Tibial artery (tissue), 4 donors: Measurements from ENCODE around the gene WDR74.
A peak's percentile ranks its signal among the peaks of the same experiment; 100 is the strongest.
"Not testable (repeated sequence)": the region's sequence is repeated elsewhere in the genome, so short reads cannot be mapped to it uniquely, and the experiment has no call there.

ENCODE experiments used
- DNase-seq, 2 donors: peaks; one replicate each; pipeline ENCODE4 v3.0.0-alpha.2; 2019
- H3K27ac ChIP-seq, 2 donors: fragments of 200-600 bp; sonication (generic) in 1 of 2; 1 replicate in 1 of 2; 2 replicates in 1 of 2; pipeline ENCODE4 v1.5.1; 2018 to 2019; ENCODE audit warnings: mild to moderate bottlenecking in 1 of 2
- H3K27me3 ChIP-seq, 2 donors: fragments of 200-600 bp; sonication (generic) in 1 of 2; one replicate each; pipeline versions ENCODE4 v1.5.1 to v1.6.0; 2016 to 2019
- H3K36me3 ChIP-seq, 3 donors: fragments of 200-600 bp; sonication (generic) in 2 of 3; one replicate each; pipeline ENCODE4 v1.5.1; 2016 to 2019; ENCODE audit warnings: mild to moderate bottlenecking in 2 of 3
- H3K4me1 ChIP-seq, 4 donors: fragments of 200-600 bp; sonication (generic) in 2 of 4; 1 replicate in 3 of 4; 2 replicates in 1 of 4; pipeline ENCODE4 v1.5.1; 2016 to 2019
- H3K4me3 ChIP-seq, 2 donors: fragments of 200-600 bp; sonication (generic) in 1 of 2; 1 replicate in 1 of 2; 2 replicates in 1 of 2; pipeline ENCODE4 v1.5.1; 2018 to 2019; ENCODE audit warnings: mild to moderate bottlenecking in 2 of 2
- H3K9me3 ChIP-seq, 3 donors: fragments of 200-600 bp; sonication (generic) in 1 of 3; one replicate each; pipeline ENCODE4 v1.5.1; 2016 to 2019
- intact Hi-C: fragments of 100-400 bp; cut with DNase I; formaldehyde crosslinking; loops from one replicate; pipeline ENCODE4 v1.15.0; 2023; ENCODE audit warnings: low total_unique reads
- TF ChIP-seq, protein P1 (sequence below), 2 experiments: fragments of 200-600 bp in 1 of 2; fragments of 450-650 bp in 1 of 2; IDR thresholded peaks; one replicate each; pipeline ENCODE4 v1.5.1; 2017 to 2019; ENCODE audit warnings: antibody characterized with exemption in 2 of 2, mild to moderate bottlenecking in 1 of 2, moderate library complexity in 1 of 2

WDR74 gene

DNA sequence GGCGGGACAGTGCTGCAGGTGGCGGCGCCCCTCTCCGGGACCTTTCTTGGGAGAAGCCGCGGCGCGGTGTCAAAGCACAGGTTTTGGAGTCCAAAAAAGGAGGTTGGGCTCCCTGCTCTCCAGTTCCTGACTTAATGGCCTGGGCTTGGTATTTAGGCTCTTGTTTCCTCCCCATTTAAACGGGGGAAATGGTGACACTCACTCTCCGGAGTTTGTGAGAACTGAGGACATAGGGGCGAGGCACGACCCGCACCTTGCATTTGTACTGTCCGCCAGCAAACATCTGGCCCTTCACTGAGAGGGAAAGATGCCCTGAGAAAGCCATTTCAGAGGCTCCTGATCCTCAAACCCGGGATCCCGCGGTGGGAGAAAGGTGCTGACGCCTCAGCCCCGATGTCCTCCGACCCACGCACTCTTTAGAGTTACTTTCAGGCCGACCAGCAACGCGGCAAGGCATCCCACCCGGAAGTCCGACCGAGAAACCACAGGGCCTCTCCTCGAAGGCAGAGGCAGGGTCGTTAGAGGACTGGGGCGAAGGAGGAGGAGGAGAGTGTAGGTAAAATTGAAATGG, 2.9 kb upstream of the WDR74 start:
- H3K4me3 ChIP-seq = peak overlapping the region; percentile 50 to 84
- peak in 1 of 2 donors; percentile 72 for DNase-seq
- no peaks in the 10 kb centered on the region for H3K36me3 ChIP-seq
- peaks cover 0 to 33% (median 15%) of the 10 kb centered on the region in 4 donors for H3K4me1 ChIP-seq
- no peaks in the 10 kb centered on the region for H3K9me3 ChIP-seq
- intact Hi-C loops = no loop called here
- TF ChIP-seq, protein P1, sequence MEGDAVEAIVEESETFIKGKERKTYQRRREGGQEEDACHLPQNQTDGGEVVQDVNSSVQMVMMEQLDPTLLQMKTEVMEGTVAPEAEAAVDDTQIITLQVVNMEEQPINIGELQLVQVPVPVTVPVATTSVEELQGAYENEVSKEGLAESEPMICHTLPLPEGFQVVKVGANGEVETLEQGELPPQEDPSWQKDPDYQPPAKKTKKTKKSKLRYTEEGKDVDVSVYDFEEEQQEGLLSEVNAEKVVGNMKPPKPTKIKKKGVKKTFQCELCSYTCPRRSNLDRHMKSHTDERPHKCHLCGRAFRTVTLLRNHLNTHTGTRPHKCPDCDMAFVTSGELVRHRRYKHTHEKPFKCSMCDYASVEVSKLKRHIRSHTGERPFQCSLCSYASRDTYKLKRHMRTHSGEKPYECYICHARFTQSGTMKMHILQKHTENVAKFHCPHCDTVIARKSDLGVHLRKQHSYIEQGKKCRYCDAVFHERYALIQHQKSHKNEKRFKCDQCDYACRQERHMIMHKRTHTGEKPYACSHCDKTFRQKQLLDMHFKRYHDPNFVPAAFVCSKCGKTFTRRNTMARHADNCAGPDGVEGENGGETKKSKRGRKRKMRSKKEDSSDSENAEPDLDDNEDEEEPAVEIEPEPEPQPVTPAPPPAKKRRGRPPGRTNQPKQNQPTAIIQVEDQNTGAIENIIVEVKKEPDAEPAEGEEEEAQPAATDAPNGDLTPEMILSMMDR (IDR thresholded peaks at IDR 0.05) = no peak
- H3K27ac ChIP-seq = peak overlapping the region; percentile 91 to 95
- H3K27me3 ChIP-seq = no peaks in the 10 kb centered on the region

DNA sequence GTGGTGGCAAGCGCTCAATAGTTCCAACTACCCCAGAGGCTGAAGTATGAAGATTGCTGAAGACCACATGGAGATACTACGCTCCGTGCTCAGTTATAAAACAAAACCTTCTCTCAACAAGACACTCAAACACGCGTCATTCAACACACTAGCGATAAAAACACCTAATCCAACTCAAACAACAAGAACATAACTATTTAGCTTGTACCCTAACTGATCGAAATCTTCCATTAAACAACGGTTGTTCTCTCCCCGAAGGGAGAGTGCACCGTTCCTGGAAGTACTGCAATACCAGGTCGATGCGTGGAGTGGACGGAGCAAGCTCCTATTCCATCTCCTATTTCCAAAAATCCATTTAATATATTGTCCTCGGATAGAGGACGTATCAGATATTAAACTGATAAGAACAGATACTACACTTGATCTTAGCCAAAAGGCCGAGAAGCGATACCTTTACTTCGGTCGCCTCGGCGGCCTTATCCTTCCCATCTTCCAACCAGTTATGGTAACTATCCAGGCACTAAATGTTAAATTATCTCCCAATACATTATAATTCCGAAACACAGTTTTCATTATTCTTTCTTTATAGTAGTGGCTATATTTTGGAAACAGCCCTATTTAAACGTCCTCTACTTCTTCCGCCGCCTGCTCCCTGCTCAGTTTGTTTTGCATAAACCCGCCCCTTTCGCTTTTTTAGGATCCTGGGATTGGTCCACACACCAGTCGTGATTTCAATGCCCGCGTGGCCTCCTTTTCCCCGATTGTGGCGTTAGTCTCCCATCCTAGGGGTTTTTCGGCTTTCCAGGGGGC, 2.2 kb upstream of the WDR74 start:
- no peaks in the 10 kb centered on the region for H3K27me3 ChIP-seq
- H3K4me1 ChIP-seq = peaks cover 0 to 33% (median 15%) of the 10 kb centered on the region in 4 donors
- intact Hi-C loops = no loop called here
- H3K27ac ChIP-seq = peak overlapping the region; percentile 91 to 95
- no peaks in the 10 kb centered on the region for H3K9me3 ChIP-seq
- H3K4me3 ChIP-seq = peak overlapping the region; percentile 66 to 84
- peaks cover 0 to 1% (median 0%) of the 10 kb centered on the region in 3 donors for H3K36me3 ChIP-seq
- peak; percentile 88 to 92 for DNase-seq
- TF ChIP-seq, protein P1 (IDR thresholded peaks at IDR 0.05) = peak in 1 of 2 experiments; percentile 37

DNA sequence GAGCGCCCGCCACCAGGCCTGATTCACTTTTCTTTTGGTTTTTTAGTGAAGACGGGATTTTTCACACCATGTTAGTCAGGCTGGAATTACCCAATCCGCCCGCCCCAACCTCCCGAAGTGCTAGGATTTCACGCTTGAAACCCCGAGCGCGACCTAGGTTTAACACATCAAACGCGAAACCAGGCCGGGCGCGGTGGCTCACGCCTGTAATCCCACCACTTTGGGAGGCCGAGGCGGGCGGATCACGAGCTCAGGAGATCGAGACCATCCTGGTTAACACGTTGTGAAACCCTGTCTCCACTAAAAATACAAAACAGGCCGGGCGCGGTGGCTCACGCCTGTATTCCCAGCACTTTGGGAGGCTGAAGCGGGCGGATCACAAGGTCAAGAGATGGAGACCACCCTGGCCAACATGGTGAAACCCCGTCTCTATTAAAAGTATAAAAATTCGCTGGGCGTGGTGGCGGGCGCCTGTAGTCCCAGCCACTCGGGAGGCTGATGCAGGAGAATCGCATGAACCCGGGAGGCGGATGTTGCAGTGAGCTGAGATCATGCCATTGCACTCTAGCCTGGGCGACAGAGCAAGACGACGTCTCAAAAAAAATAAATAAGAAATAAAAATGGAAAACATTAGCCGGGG, 1.5 kb upstream of the WDR74 start:
- DNase-seq = peak; percentile 86 to 89
- H3K27me3 ChIP-seq, H3K9me3 ChIP-seq, H3K36me3 ChIP-seq, intact Hi-C loops: not testable (repeated sequence)
- Histone ChIP-seq H3K4me3 (peak overlapping the region; percentile 66 to 84), H3K27ac (peak overlapping the region; percentile 91 to 95), H3K4me1 (peaks cover 0 to 33% (median 15%) of the 10 kb centered on the region in 4 donors)

DNA sequence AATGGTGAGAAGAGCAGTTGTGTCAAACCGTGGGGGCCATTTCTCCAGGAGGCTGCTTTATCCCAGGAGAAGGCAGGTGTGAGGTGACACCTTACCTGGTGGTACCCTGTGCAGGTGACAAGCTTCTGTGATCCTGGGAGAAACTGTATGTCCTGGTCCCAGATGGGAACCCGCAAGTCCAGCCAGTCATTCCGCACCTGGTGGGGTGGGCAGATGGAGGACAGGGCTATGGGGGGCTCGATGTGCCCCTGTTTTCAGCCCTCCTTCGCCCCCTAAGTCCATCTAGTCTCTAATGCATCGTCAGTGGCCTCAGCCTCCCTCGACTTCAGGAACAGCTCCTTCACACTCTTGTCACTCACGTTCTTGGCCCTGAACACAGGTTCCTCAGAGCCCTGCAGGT, 4.1 kb downstream of the WDR74 start:
- H3K36me3 ChIP-seq = peaks cover 0 to 34% (median 23%) of the 10 kb centered on the region in 3 donors
- H3K27ac ChIP-seq = no peak overlapping the region
- DNase-seq = no peak
- no peaks in the 10 kb centered on the region for H3K9me3 ChIP-seq
- H3K27me3 ChIP-seq = no peaks in the 10 kb centered on the region
- intact Hi-C loops = loop anchor here (2.0 to 5.0 kb wide), 2 partner anchors 43 kb away; partner anchors contain the start of gene TMEM223
- peaks cover 7 to 41% (median 31%) of the 10 kb centered on the region in 4 donors for H3K4me1 ChIP-seq
- TF ChIP-seq, protein P1 (IDR thresholded peaks at IDR 0.05) = no peak
- H3K4me3 ChIP-seq = no peak overlapping the region

DNA sequence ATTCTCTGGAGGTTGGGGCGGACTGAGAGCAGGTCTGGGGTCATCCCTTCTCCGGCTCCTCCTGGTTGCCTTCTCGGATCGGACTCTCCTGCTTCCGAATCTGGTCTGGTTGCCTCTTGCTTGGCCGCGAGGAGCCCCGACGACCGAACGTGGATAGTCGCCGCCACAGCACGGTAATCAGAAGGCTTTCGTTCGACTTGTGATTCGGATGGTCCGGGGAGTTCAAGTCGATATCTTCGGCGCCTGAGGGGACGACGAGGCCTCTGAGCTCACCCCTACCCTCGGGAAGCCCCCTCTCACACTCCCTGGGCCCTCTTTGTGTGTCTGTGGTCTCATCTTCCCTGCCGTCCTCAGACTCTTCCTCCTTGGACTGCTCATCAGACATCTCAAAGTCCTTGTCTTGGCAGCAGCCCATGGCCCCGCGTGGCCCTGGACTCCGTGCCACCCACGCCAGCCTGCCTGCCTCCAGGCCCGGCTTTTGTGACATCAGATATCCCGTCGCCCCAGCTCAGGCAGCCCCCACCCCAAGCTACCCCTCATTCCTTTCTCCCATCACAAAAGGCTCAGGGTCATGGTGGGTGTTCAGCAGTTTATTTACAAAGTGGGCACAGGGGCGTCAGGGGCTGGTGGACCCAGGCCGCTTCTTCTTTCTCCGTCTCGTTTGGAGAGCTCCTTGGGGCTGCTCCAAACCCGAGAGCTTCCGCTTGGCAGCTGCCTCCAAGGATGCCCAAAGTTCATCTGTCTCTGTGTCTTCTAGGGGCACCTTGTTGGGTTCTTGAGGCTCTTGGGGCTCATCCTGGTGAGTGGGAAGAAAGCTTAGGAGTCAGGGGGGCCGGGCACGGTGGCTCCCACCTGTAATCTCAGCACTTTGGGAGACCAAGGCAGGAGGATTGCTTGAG, 6.8 kb downstream of the WDR74 start, which contains the start of gene TEX54:
Gene TEX54 (minus strand): TSS at position 506 of the 899 bp plus-strand sequence.
- no peaks in the 10 kb centered on the region for H3K27me3 ChIP-seq
- TF ChIP-seq, protein P1 (IDR thresholded peaks at IDR 0.05) = no peak
- peak within 1 kb of the TSS; percentile 91 to 93 for H3K27ac ChIP-seq
- H3K9me3 ChIP-seq = no peaks in the 10 kb centered on the region
- peak in 1 of 2 donors; percentile 80 for DNase-seq
- peak within 1 kb of the TSS; percentile 63 to 76 for H3K4me3 ChIP-seq
- H3K4me1 ChIP-seq = peaks cover 7 to 54% (median 40%) of the 10 kb centered on the region in 4 donors
- peaks cover under 1 to 34% (median 23%) of the 10 kb centered on the region in 3 donors for H3K36me3 ChIP-seq
- intact Hi-C loops = no loop called here
